ENCODE measurements around the gene PDZRN3.

PDZRN3 gene

DNA sequence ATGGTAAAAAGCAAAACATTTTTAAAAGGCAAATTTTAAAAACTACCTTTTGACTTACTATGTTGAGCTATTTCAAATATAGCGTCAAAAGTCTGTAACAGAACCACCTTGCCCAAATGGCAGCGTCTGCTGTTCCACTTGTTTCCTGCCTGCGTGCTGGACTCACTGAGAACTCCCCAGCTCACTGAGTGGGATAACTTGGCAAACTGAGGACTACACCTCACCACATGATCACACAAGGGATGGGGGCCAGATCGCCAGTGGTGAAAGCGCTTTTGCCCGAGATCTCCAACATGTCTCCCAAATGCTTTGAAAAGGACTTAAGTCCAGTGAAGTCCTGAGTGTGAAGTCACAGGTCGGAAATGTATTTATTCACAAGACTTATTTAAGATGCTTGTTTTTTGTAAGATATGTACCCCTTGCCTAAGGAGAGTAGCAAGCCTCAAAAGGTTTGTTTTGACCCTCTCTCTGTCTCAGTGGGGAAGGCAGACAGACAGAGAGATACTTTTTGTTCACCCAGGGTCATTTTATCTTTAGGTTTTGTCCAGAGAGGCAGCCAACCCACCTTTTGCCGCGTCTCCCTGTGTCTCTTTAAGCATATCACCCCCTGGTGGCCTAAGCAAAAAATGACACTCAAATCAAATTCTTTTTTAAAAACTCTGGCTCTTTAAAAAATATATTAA is 192.6 kb downstream of the PDZRN3 start:
- ATAC-seq = peak; percentile 21; the same call in 1 of the 3 replicates
- TF ChIP-seq CSDC2 (CRISPR knock-in tag; IDR thresholded peaks at IDR 0.05) (no peak), BACH2 (CRISPR knock-in tag; IDR thresholded peaks at IDR 0.05; ENCODE audit: borderline replicate concordance) (no peak), ZNF8 (CRISPR knock-in tag; IDR thresholded peaks at IDR 0.05) (no peak), ARNTL (CRISPR knock-in tag; IDR thresholded peaks at IDR 0.05; ENCODE audit: borderline replicate concordance, low read depth) (no peak), RARB (CRISPR knock-in tag; IDR thresholded peaks at IDR 0.05) (no peak), TCF4 (CRISPR knock-in tag; IDR thresholded peaks at IDR 0.05; ENCODE audit: borderline replicate concordance) (no peak), ZNF565 (CRISPR knock-in tag; conservative IDR thresholded peaks at IDR 0.05; ENCODE audit: low read depth) (no peak), PPARA (CRISPR knock-in tag; IDR thresholded peaks at IDR 0.05; ENCODE audit: borderline replicate concordance) (no peak), TOX (CRISPR knock-in tag; IDR thresholded peaks at IDR 0.05; ENCODE audit: borderline replicate concordance) (no peak), ZFP30 (CRISPR knock-in tag; IDR thresholded peaks at IDR 0.05) (no peak), ZC3H10 (CRISPR knock-in tag; IDR thresholded peaks at IDR 0.05) (no peak), ZFP3 (CRISPR knock-in tag; IDR thresholded peaks at IDR 0.05) (no peak), GLIS3 (CRISPR knock-in tag; IDR thresholded peaks at IDR 0.05) (no peak)
- TF ChIP-seq, protein P1, sequence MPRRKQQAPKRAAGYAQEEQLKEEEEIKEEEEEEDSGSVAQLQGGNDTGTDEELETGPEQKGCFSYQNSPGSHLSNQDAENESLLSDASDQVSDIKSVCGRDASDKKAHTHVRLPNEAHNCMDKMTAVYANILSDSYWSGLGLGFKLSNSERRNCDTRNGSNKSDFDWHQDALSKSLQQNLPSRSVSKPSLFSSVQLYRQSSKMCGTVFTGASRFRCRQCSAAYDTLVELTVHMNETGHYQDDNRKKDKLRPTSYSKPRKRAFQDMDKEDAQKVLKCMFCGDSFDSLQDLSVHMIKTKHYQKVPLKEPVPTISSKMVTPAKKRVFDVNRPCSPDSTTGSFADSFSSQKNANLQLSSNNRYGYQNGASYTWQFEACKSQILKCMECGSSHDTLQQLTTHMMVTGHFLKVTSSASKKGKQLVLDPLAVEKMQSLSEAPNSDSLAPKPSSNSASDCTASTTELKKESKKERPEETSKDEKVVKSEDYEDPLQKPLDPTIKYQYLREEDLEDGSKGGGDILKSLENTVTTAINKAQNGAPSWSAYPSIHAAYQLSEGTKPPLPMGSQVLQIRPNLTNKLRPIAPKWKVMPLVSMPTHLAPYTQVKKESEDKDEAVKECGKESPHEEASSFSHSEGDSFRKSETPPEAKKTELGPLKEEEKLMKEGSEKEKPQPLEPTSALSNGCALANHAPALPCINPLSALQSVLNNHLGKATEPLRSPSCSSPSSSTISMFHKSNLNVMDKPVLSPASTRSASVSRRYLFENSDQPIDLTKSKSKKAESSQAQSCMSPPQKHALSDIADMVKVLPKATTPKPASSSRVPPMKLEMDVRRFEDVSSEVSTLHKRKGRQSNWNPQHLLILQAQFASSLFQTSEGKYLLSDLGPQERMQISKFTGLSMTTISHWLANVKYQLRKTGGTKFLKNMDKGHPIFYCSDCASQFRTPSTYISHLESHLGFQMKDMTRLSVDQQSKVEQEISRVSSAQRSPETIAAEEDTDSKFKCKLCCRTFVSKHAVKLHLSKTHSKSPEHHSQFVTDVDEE (CRISPR knock-in tag; IDR thresholded peaks at IDR 0.05) = no peak
- TF ChIP-seq, protein P2, sequence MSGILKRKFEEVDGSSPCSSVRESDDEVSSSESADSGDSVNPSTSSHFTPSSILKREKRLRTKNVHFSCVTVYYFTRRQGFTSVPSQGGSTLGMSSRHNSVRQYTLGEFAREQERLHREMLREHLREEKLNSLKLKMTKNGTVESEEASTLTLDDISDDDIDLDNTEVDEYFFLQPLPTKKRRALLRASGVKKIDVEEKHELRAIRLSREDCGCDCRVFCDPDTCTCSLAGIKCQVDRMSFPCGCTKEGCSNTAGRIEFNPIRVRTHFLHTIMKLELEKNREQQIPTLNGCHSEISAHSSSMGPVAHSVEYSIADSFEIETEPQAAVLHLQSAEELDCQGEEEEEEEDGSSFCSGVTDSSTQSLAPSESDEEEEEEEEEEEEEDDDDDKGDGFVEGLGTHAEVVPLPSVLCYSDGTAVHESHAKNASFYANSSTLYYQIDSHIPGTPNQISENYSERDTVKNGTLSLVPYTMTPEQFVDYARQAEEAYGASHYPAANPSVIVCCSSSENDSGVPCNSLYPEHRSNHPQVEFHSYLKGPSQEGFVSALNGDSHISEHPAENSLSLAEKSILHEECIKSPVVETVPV (CRISPR knock-in tag; IDR thresholded peaks at IDR 0.05) = no peak
- TF ChIP-seq, protein P3, sequence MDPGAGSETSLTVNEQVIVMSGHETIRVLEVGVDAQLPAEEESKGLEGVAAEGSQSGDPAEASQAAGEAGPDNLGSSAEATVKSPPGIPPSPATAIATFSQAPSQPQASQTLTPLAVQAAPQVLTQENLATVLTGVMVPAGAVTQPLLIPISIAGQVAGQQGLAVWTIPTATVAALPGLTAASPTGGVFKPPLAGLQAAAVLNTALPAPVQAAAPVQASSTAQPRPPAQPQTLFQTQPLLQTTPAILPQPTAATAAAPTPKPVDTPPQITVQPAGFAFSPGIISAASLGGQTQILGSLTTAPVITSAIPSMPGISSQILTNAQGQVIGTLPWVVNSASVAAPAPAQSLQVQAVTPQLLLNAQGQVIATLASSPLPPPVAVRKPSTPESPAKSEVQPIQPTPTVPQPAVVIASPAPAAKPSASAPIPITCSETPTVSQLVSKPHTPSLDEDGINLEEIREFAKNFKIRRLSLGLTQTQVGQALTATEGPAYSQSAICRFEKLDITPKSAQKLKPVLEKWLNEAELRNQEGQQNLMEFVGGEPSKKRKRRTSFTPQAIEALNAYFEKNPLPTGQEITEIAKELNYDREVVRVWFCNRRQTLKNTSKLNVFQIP (CRISPR knock-in tag; IDR thresholded peaks at IDR 0.05; ENCODE audit: borderline replicate concordance, low read depth) = no peak

DNA sequence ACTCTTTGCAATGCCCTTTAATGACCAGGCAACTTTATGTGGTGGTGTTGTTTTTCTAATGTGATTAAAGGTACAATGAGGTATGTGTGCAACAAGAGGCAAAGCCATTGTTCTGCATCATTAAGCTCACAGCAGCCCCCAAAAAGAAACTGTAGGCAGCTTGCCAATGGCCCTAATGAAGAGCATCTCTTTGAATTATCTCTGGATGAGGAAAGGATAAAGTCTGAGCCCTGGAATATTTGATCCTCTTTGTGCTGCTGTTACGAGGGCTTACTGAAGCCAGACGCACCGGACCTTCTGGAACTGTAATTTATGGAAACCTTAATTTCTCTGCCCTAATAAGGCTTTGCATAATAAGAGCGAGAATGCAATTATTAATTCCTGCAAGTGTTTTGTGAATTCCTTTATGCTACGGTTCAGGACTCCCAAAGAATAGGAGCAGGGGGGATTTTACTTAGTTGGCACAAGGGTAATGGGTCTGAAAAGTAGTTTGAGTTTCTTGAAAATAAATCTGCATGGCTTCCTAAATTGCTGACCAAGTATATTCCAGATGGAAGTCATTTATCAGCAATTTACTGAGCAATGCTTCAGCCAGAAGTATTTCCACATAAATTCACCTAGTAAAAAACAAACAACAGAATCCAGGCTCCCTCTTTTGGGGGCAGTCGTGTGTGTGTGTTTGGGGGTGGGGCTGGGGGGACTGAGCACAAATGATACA is 193.4 kb downstream of the PDZRN3 start:
- no peak for TF ChIP-seq ZNF8 (CRISPR knock-in tag; IDR thresholded peaks at IDR 0.05)
- TF ChIP-seq, protein P2 (CRISPR knock-in tag; IDR thresholded peaks at IDR 0.05) = no peak
- TF ChIP-seq ZNF70 (CRISPR knock-in tag; IDR thresholded peaks at IDR 0.05) = no peak
- no peak for TF ChIP-seq SNAI2 (CRISPR knock-in tag; IDR thresholded peaks at IDR 0.05)
- TF ChIP-seq, protein P4, sequence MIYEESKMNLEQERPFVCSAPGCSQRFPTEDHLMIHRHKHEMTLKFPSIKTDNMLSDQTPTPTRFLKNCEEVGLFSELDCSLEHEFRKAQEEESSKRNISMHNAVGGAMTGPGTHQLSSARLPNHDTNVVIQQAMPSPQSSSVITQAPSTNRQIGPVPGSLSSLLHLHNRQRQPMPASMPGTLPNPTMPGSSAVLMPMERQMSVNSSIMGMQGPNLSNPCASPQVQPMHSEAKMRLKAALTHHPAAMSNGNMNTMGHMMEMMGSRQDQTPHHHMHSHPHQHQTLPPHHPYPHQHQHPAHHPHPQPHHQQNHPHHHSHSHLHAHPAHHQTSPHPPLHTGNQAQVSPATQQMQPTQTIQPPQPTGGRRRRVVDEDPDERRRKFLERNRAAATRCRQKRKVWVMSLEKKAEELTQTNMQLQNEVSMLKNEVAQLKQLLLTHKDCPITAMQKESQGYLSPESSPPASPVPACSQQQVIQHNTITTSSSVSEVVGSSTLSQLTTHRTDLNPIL (CRISPR knock-in tag; IDR thresholded peaks at IDR 0.05; ENCODE audit: low read depth) = no peak
- no peak for TF ChIP-seq ZC3H10 (CRISPR knock-in tag; IDR thresholded peaks at IDR 0.05)
- TF ChIP-seq ZFP3 (CRISPR knock-in tag; IDR thresholded peaks at IDR 0.05) = no peak
- no peak for TF ChIP-seq ESRRG (CRISPR knock-in tag; IDR thresholded peaks at IDR 0.05)
- TF ChIP-seq TOX (CRISPR knock-in tag; IDR thresholded peaks at IDR 0.05; ENCODE audit: borderline replicate concordance) = no peak
- peak; percentile 64; the same call in 1 of the 2 replicates for TF ChIP-seq TCF4 (CRISPR knock-in tag; IDR thresholded peaks at IDR 0.05; ENCODE audit: borderline replicate concordance)
- TF ChIP-seq, protein P1 (CRISPR knock-in tag; IDR thresholded peaks at IDR 0.05) = peak; percentile 47; the same call in 1 of the 2 replicates
- no peak for TF ChIP-seq BACH2 (CRISPR knock-in tag; IDR thresholded peaks at IDR 0.05; ENCODE audit: borderline replicate concordance)

More for the DNA sequence above, 193.4 kb downstream of the PDZRN3 start:
- ATAC-seq = no peak
